IPS-20b (cell line): ENCODE results near the gene MGAT5.

Source experiments
- H3K27ac ChIP-seq: one replicate; pipeline ENCODE4 v1.5.1; 2013; ENCODE audit warnings: low read length
- H3K27me3 ChIP-seq: 2 replicates; pipeline ENCODE4 v1.6.1; 2013; ENCODE audit warnings: mild to moderate bottlenecking, low read length, inconsistent platforms; ENCODE audit not compliant: insufficient read depth
- H3K36me3 ChIP-seq: 2 replicates; pipeline ENCODE4 v1.6.1; 2013; ENCODE audit warnings: low read depth, mild to moderate bottlenecking, inconsistent platforms, low read length, moderate library complexity; ENCODE audit not compliant: insufficient read depth
- H3K4me1 ChIP-seq: 2 replicates; pipeline ENCODE4 v1.6.1; 2013; ENCODE audit warnings: mild to moderate bottlenecking, control low read depth, inconsistent platforms, low read length, moderate library complexity; ENCODE audit not compliant: insufficient read depth
- H3K4me3 ChIP-seq: 2 replicates; pipeline ENCODE4 v1.5.1; 2013; ENCODE audit warnings: mild to moderate bottlenecking, low read length, inconsistent platforms
- H3K9ac ChIP-seq: 2 replicates; pipeline ENCODE4 v1.6.1; 2013; ENCODE audit warnings: low read depth, mild to moderate bottlenecking, inconsistent platforms, low read length, moderate library complexity
- H3K9me3 ChIP-seq: 2 replicates; pipeline ENCODE4 v1.6.1; 2013; ENCODE audit warnings: mild to moderate bottlenecking, low read depth, low read length, inconsistent platforms; ENCODE audit not compliant: insufficient read depth

The MGAT5 gene

GRCh38 chr2:134296301-134296700, 42.4 kb downstream of the MGAT5 start:
- Histone ChIP-seq H3K27ac (no peak overlapping the region), H3K9me3 (no peaks in the 10 kb centered on the region), H3K27me3 (no peaks in the 10 kb centered on the region), H3K36me3 (no peaks in the 10 kb centered on the region), H3K4me3 (no peak overlapping the region), H3K9ac (no peak overlapping the region), H3K4me1 (0 out of 2 replicates have a peak, but pooled peaks cover 11% of the 10 kb centered on the region)

- H3K27me3 ChIP-seq: no peaks in the 10 kb centered on the region
- no peaks in the 10 kb centered on the region for H3K36me3 ChIP-seq
- no peaks in the 10 kb centered on the region for H3K9me3 ChIP-seq
- H3K9ac ChIP-seq: no peak overlapping the region
- no peak overlapping the region for H3K27ac ChIP-seq
- peaks cover 21% of the 10 kb centered on the region; the same call in 1 of the 2 replicates for H3K4me1 ChIP-seq
- H3K4me3 ChIP-seq: no peak overlapping the region
These were observed 45.5 kb downstream of the MGAT5 start for GRCh38 chr2:134299334-134299733.

- Histone ChIP-seq H3K9me3 (no peaks in the 10 kb centered on the region), H3K4me3 (no peak overlapping the region), H3K27ac (no peak overlapping the region), H3K9ac (no peak overlapping the region), H3K4me1 (peaks cover 18% of the 10 kb centered on the region; the same call in 1 of the 2 replicates), H3K36me3 (no peaks in the 10 kb centered on the region), H3K27me3 (no peaks in the 10 kb centered on the region)
These were observed 46.7 kb downstream of the MGAT5 start for GRCh38 chr2:134300585-134300984.

DNA sequence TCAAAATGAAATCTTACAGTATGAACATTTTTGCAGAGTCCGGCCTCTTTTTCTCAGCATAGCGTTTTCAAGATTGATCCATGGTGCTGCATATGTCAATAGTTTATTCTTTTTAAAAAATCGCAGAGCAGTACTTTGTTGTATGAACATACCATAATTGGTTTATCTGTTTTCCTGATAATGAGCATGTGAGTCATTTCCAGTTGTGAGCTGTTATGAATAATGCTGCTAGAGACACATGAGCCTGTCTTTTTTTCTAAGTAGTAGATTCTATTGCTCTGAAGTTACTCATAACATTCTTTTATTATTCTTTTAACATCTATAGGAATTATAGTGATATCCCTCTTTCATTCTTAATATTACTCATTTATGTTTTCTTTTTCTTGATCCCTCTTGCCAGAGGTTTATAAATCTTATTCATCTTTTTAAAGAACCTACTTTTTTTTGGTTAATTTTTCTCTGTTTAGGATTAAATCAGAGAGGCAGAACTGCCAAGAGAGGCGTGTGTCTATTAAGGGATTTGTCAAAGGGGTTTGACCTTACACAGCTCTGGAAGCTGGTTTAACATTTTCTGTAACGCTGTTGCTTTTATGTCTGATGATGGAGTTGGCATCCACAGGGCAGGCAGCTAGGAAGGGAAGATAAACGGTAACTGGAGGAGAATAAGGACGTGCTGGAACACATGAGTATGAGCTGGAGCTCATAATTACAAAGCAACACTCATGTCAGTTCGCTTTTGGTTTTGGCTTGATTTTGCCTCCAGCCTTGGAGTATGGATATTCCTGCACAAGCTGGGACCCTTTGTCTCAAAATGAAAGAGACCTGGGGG, 47.4 kb downstream of the MGAT5 start:
- no peaks in the 10 kb centered on the region for H3K27me3 ChIP-seq
- H3K9me3 ChIP-seq: no peaks in the 10 kb centered on the region
- H3K9ac ChIP-seq: no peak overlapping the region
- H3K27ac ChIP-seq: no peak overlapping the region
- H3K4me1 ChIP-seq: peaks cover 18% of the 10 kb centered on the region; the same call in 1 of the 2 replicates
- H3K36me3 ChIP-seq: no peaks in the 10 kb centered on the region
- no peak overlapping the region for H3K4me3 ChIP-seq

GRCh38 chr2:134301928-134302260, 48.0 kb downstream of the MGAT5 start:
- Histone ChIP-seq H3K9ac (no peak overlapping the region), H3K4me1 (peaks cover 18% of the 10 kb centered on the region; the same call in 1 of the 2 replicates)

GRCh38 chr2:134304394-134305108, 50.7 kb downstream of the MGAT5 start:
- H3K4me1 ChIP-seq: peaks cover 18% of the 10 kb centered on the region; the same call in 1 of the 2 replicates
- H3K27me3 ChIP-seq: no peaks in the 10 kb centered on the region
- no peak overlapping the region for H3K9ac ChIP-seq
- H3K36me3 ChIP-seq: no peaks in the 10 kb centered on the region
- no peaks in the 10 kb centered on the region for H3K9me3 ChIP-seq
- no peak overlapping the region for H3K27ac ChIP-seq
- H3K4me3 ChIP-seq: no peak overlapping the region; the same call in 1 of the 2 replicates

More at GRCh38 chr2:134301928-134302260, 48.0 kb downstream of the MGAT5 start:
- H3K27ac ChIP-seq: no peak overlapping the region
- no peak overlapping the region for H3K4me3 ChIP-seq
- no peaks in the 10 kb centered on the region for H3K27me3 ChIP-seq
- H3K36me3 ChIP-seq: no peaks in the 10 kb centered on the region
- no peaks in the 10 kb centered on the region for H3K9me3 ChIP-seq

DNA sequence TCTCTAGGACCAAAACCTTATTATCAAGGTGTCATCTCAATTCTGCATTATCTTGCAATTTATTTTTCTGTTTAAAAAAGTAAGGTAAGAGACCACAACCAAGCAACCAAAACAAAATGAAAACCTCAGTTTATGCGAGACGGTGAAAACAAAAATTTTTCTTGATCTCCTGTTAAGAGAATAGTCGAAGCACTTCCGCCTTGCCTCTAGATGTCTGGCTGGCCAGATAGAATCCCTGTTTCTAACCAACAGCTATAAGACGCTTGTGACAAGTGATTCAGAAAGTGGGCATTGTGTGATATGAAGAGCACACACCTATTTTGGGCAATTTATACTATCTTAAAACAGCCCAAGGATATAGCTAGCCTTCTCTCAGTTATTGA, 51.2 kb downstream of the MGAT5 start:
- H3K9me3 ChIP-seq: no peaks in the 10 kb centered on the region
- no peak overlapping the region for H3K27ac ChIP-seq
- H3K4me3 ChIP-seq: no peak overlapping the region
- H3K36me3 ChIP-seq: no peaks in the 10 kb centered on the region
- peaks cover 18% of the 10 kb centered on the region; the same call in 1 of the 2 replicates for H3K4me1 ChIP-seq
- no peaks in the 10 kb centered on the region for H3K27me3 ChIP-seq
- H3K9ac ChIP-seq: no peak overlapping the region

DNA sequence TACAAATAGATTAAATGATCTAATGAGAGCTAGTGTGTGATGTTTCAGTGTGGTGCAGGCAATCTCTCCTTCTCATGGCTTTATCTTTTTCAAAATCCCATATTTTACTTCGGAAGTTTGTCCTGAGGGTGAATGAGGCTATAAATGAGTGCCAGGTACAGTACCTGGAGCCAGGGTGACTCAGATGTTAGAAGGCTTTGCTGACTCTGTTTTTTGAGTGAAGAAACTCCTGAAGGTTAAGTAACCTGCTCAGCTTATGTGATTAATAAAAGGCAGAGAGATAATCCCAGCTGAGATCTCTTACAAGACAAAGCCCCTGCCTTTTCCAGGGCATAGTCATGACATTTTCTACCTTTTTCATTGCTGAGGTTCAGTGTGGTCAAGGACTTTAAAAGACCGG, 52.6 kb downstream of the MGAT5 start:
- H3K9me3 ChIP-seq: no peaks in the 10 kb centered on the region
- no peak overlapping the region for H3K4me3 ChIP-seq
- no peaks in the 10 kb centered on the region for H3K36me3 ChIP-seq
- H3K27me3 ChIP-seq: no peaks in the 10 kb centered on the region
- H3K9ac ChIP-seq: no peak overlapping the region
- H3K4me1 ChIP-seq: peaks cover 18% of the 10 kb centered on the region; the same call in 1 of the 2 replicates
- H3K27ac ChIP-seq: no peak overlapping the region

- H3K27ac ChIP-seq: no peak overlapping the region
- H3K9ac ChIP-seq: no peak overlapping the region
- H3K9me3 ChIP-seq: no peaks in the 10 kb centered on the region
- H3K36me3 ChIP-seq: no peaks in the 10 kb centered on the region
- H3K4me3 ChIP-seq: no peak overlapping the region
- peaks cover 18% of the 10 kb centered on the region; the same call in 1 of the 2 replicates for H3K4me1 ChIP-seq
- no peaks in the 10 kb centered on the region for H3K27me3 ChIP-seq
These were observed 53.5 kb downstream of the MGAT5 start for GRCh38 chr2:134307334-134307733.

- H3K27ac ChIP-seq: no peak overlapping the region
- no peak overlapping the region for H3K9ac ChIP-seq
- no peak overlapping the region for H3K4me3 ChIP-seq
- no peaks in the 10 kb centered on the region for H3K9me3 ChIP-seq
- H3K4me1 ChIP-seq: peaks cover 8% of the 10 kb centered on the region; the same call in 1 of the 2 replicates
- H3K36me3 ChIP-seq: no peaks in the 10 kb centered on the region
- H3K27me3 ChIP-seq: no peaks in the 10 kb centered on the region
These were observed 54.9 kb downstream of the MGAT5 start for GRCh38 chr2:134308474-134309385.
